H9 (cell line): ENCODE measurements around the gene CEMIP. TPM values are rescaled to one million over a fixed set of nuclear protein-coding genes. Genes with fewer than 3 reads are reported as not detected.

Experiments used
- DNase-seq: peaks from one replicate; pipeline ENCODE4 v3.0.0-alpha.2; 2017
- H2AFZ ChIP-seq: one replicate; pipeline ENCODE4 v1.6.1; 2013; ENCODE audit warnings: mild to moderate bottlenecking, low read length, control low read depth, moderate library complexity
- H2AK5ac ChIP-seq: 2 replicates; pipeline ENCODE4 v1.6.1; 2013; ENCODE audit warnings: low read length, control low read depth, mixed read lengths; ENCODE audit not compliant: insufficient read length
- H2BK120ac ChIP-seq: one replicate; pipeline ENCODE4 v1.6.1; 2013; ENCODE audit warnings: low read depth, mild to moderate bottlenecking, low read length, control low read depth, inconsistent platforms; ENCODE audit not compliant: poor library complexity, severe bottlenecking
- H2BK12ac ChIP-seq: 2 replicates; pipeline ENCODE4 v1.6.1; 2013; ENCODE audit warnings: low read length, control low read depth, mixed read lengths, low read depth; ENCODE audit not compliant: insufficient read length
- H2BK15ac ChIP-seq: 2 replicates; pipeline ENCODE4 v1.6.1; 2013; ENCODE audit warnings: low read depth, low read length, control low read depth
- H2BK20ac ChIP-seq: one replicate; pipeline ENCODE4 v1.6.1; 2013; ENCODE audit warnings: low read depth, mild to moderate bottlenecking, low read length, control low read depth, inconsistent platforms; ENCODE audit not compliant: poor library complexity, severe bottlenecking
- H2BK5ac ChIP-seq: 2 replicates; pipeline ENCODE4 v1.6.1; 2013; ENCODE audit warnings: low read length, control low read depth, mixed read lengths; ENCODE audit not compliant: insufficient read length
- H3K14ac ChIP-seq: 2 replicates; pipeline ENCODE4 v1.6.1; 2013; ENCODE audit warnings: low read length, control low read depth; ENCODE audit not compliant: insufficient read depth
- H3K18ac ChIP-seq: 2 replicates; pipeline ENCODE4 v1.6.1; 2013; ENCODE audit warnings: low read depth, mild to moderate bottlenecking, mixed read lengths, low read length, control low read depth; ENCODE audit not compliant: insufficient read length
- H3K23ac ChIP-seq: 2 replicates; pipeline ENCODE4 v1.6.1; 2013; ENCODE audit warnings: low read length, control low read depth, mixed read lengths, low read depth; ENCODE audit not compliant: insufficient read length
- H3K23me2 ChIP-seq: 2 replicates; pipeline ENCODE4 v1.6.1; 2013; ENCODE audit warnings: low read depth, mild to moderate bottlenecking, mixed read lengths, low read length, control low read depth; ENCODE audit not compliant: insufficient read length, poor library complexity, severe bottlenecking
- H3K27ac ChIP-seq: 2 replicates; pipeline ENCODE4 v1.5.1; 2013; ENCODE audit warnings: low read length, control low read depth, mixed read lengths, low read depth; ENCODE audit not compliant: insufficient read length
- H3K27me3 ChIP-seq: 2 replicates; pipeline ENCODE4 v1.6.1; 2013; ENCODE audit warnings: low read length, control low read depth, inconsistent platforms; ENCODE audit not compliant: insufficient read depth
- H3K4ac ChIP-seq: 2 replicates; pipeline ENCODE4 v1.6.1; 2013; ENCODE audit warnings: low read depth, mild to moderate bottlenecking, control low read depth, inconsistent platforms, low read length, moderate library complexity
- H3K4me1 ChIP-seq: 2 replicates; pipeline ENCODE4 v1.6.1; 2013; ENCODE audit warnings: low read length, control low read depth, inconsistent platforms; ENCODE audit not compliant: insufficient read depth
- H3K4me2 ChIP-seq: 2 replicates; pipeline ENCODE4 v1.6.1; 2013; ENCODE audit warnings: low read length, control low read depth, mixed read lengths; ENCODE audit not compliant: insufficient read length, insufficient read depth
- H3K56ac ChIP-seq: 2 replicates; pipeline ENCODE4 v1.6.1; 2013; ENCODE audit warnings: low read depth, mild to moderate bottlenecking, mixed read lengths, low read length, control low read depth; ENCODE audit not compliant: insufficient read length
- H3K79me1 ChIP-seq: 2 replicates; pipeline ENCODE4 v1.6.1; 2013; ENCODE audit warnings: low read depth, mild to moderate bottlenecking, moderate library complexity, low read length, control low read depth, inconsistent platforms; ENCODE audit not compliant: insufficient read depth, poor library complexity, severe bottlenecking
- H3K79me2 ChIP-seq: 2 replicates; pipeline ENCODE4 v1.6.1; 2013; ENCODE audit warnings: low read length, control low read depth, inconsistent platforms; ENCODE audit not compliant: insufficient read depth
- H3K9ac ChIP-seq: 2 replicates; pipeline ENCODE4 v1.6.1; 2013; ENCODE audit warnings: low read length, control low read depth, mixed read lengths; ENCODE audit not compliant: insufficient read length; ENCODE audit errors: extremely low read depth
- H3K9me3 ChIP-seq: one replicate; pipeline ENCODE4 v1.6.1; 2013; ENCODE audit warnings: low read depth, low read length, inconsistent platforms; ENCODE audit not compliant: control insufficient read depth
- H3T11ph ChIP-seq: one replicate; pipeline ENCODE4 v1.6.1; 2013; ENCODE audit warnings: mild to moderate bottlenecking, low read length, control low read depth, inconsistent platforms
- H4K20me1 ChIP-seq: one replicate; pipeline ENCODE4 v1.6.1; 2013; ENCODE audit not compliant: control insufficient read depth, insufficient read length, insufficient read depth
- H4K5ac ChIP-seq: 2 replicates; pipeline ENCODE4 v1.6.1; 2013; ENCODE audit warnings: low read depth, mild to moderate bottlenecking, mixed read lengths, low read length, control low read depth; ENCODE audit not compliant: insufficient read length
- H4K8ac ChIP-seq: replicated peaks from 2 replicates; pipeline ENCODE4 v1.6.1; 2013; ENCODE audit warnings: low read length, control low read depth, mixed read lengths, low read depth; ENCODE audit not compliant: insufficient read length
- H4K91ac ChIP-seq: 2 replicates; pipeline ENCODE4 v1.6.1; 2013; ENCODE audit warnings: low read depth, mild to moderate bottlenecking, moderate library complexity, mixed read lengths, low read length, control low read depth; ENCODE audit not compliant: insufficient read length
- H3K27ac Mint-ChIP-seq, 3 experiments: 2 replicates in 2 of 3; 3 replicates in 1 of 3; pipeline ENCODE4 v1.8.0; 2020 to 2021; ENCODE audit warnings: mixed read lengths in 3 of 3, mild to moderate bottlenecking in 1 of 3, moderate library complexity in 1 of 3
- H3K27me3 Mint-ChIP-seq: 2 replicates; pipeline ENCODE4 v1.8.0; 2021; ENCODE audit warnings: low read depth, mild to moderate bottlenecking, moderate library complexity, mixed read lengths
- H3K36me3 Mint-ChIP-seq, 3 experiments: 2 replicates in 2 of 3; 3 replicates in 1 of 3; pipeline ENCODE4 v1.8.0; 2020 to 2021; ENCODE audit warnings: low read depth in 3 of 3, mixed read lengths in 3 of 3; ENCODE audit not compliant: insufficient read depth in 1 of 3
- H3K4me1 Mint-ChIP-seq, 2 experiments: 2 replicates each; pipeline ENCODE4 v1.8.0; 2020; ENCODE audit warnings: mixed read lengths in 2 of 2
- H3K4me3 Mint-ChIP-seq, 2 experiments: 2 replicates in 1 of 2; 3 replicates in 1 of 2; pipeline ENCODE4 v1.8.0; 2020 to 2021; ENCODE audit warnings: mild to moderate bottlenecking in 2 of 2, mixed read lengths in 2 of 2, moderate library complexity in 1 of 2
- H3K9me3 Mint-ChIP-seq, 2 experiments: 2 replicates in 1 of 2; 3 replicates in 1 of 2; pipeline ENCODE4 v1.8.0; 2020; ENCODE audit warnings: mild to moderate bottlenecking in 2 of 2, mixed read lengths in 2 of 2, moderate library complexity in 1 of 2
- CTCF ChIP-seq: fragments of 200-600 bp; sonication (generic); conservative IDR thresholded peaks from 3 replicates; pipeline ENCODE4 v1.8.0; 2021; ENCODE audit warnings: antibody characterized with exemption, mild to moderate bottlenecking
- total RNA-seq: library from RNA; stranded (reverse); gene quantifications from 2 replicates; pipeline ENCODE4 v1.2.1, GENCODE V29; 2021

The CEMIP gene
- total RNA-seq, 1 experiment from 2014 or later = 0.09 TPM

- no peaks in the 10 kb centered on the region for H3K79me1 ChIP-seq
- no peaks in the 10 kb centered on the region for H3K9me3 Mint-ChIP-seq
- H4K91ac ChIP-seq = no peak overlapping the region
- peak overlapping the region in 2 of 3 experiments; percentile 5 to 36; a peak in 2 of 7 replicates for H3K27ac Mint-ChIP-seq
- peaks cover 14% of the 10 kb centered on the region for H3K4me1 ChIP-seq
- H3K4me2 ChIP-seq = no peak overlapping the region
- H2BK12ac ChIP-seq = no peak overlapping the region
- no peak overlapping the region for H3K18ac ChIP-seq
- H4K20me1 ChIP-seq = no peaks in the 10 kb centered on the region
- no peak overlapping the region for H3K4ac ChIP-seq
- no peak overlapping the region for H3T11ph ChIP-seq
- no peak overlapping the region for H3K56ac ChIP-seq
- H3K79me2 ChIP-seq = no peaks in the 10 kb centered on the region
- H3K4me1 Mint-ChIP-seq = peaks cover 26 to 32% of the 10 kb centered on the region in 2 experiments
- no peak overlapping the region for H3K9ac ChIP-seq
- no peaks in the 10 kb centered on the region for H3K9me3 ChIP-seq
- no peaks in the 10 kb centered on the region for H3K23me2 ChIP-seq
- no peak overlapping the region for H2AK5ac ChIP-seq
- no peak overlapping the region for H4K5ac ChIP-seq
- H2AFZ ChIP-seq = no peak overlapping the region
- no peak overlapping the region for H3K23ac ChIP-seq
- DNase-seq = no peak
- H3K36me3 Mint-ChIP-seq = no peaks in the 10 kb centered on the region; a peak in 1 of 7 replicates
- peaks cover 2% of the 10 kb centered on the region; the same call in 1 of the 2 replicates for H3K27me3 Mint-ChIP-seq
- H3K27ac ChIP-seq = no peak overlapping the region
- no peak overlapping the region for H3K14ac ChIP-seq
- H3K4me3 Mint-ChIP-seq = no peak overlapping the region
- H2BK5ac ChIP-seq = no peak overlapping the region
- H4K8ac ChIP-seq = no peak overlapping the region
- H2BK15ac ChIP-seq = no peak overlapping the region
- no peaks in the 10 kb centered on the region for H3K27me3 ChIP-seq
- no peak overlapping the region for H2BK120ac ChIP-seq
- H2BK20ac ChIP-seq = no peak overlapping the region
- no peak for TF ChIP-seq CTCF
Observed at GRCh38 chr15:80828796-80829195, 49.6 kb downstream of the CEMIP start.
